ENCODE data around the gene LCLAT1. TPM values are rescaled to one million over a fixed set of nuclear protein-coding genes. Genes with fewer than 3 reads are reported as not detected.

LCLAT1 gene
- total and polyA plus RNA-seq, 2 of the 4 experiments (the other 2 are of a cell fraction) = 7.5 to 11.5 TPM

GRCh38 chr2:30653847-30654246, 206.8 kb downstream of the LCLAT1 start:
- no TSS peak for BruUV-seq (replicated peaks)
- H4K5ac ChIP-seq (ENCODE audit: low read depth, low read length) = no peak overlapping the region; the same call in 1 of the 2 replicates
- ChIA-PET POLR2A (ENCODE audit: unreplicated experiment) (no interaction called here), CTCF (interaction anchor here (0.6 to 1.3 kb wide), 4 partner anchors 13 to 436 kb away, joined by 3 to 6 read pairs (median 4); no protein-coding TSS in a partner anchor)
- H2BK120ac ChIP-seq (ENCODE audit: low read depth, low read length) = peak overlapping the region; percentile 55
- H4K8ac ChIP-seq (ENCODE audit: low read depth in 2 of 2, low read length in 2 of 2) = peak overlapping the region in 1 of 2 experiments; percentile 19; a peak in 1 of 4 replicates
- peak overlapping the region; percentile 61; the same call in 1 of the 2 replicates for H2BK20ac ChIP-seq (ENCODE audit: low read depth, low read length)
- peak overlapping the region; percentile 62; the same call in 1 of the 3 replicates for H2BK15ac ChIP-seq (ENCODE audit: low read depth, low read length)
- no peak overlapping the region for H2AK5ac ChIP-seq (ENCODE audit: low read depth, low read length)
- H4K20me1 ChIP-seq (ENCODE audit: insufficient read depth, low read length) = no peaks in the 10 kb centered on the region
- no peak overlapping the region for H3K4me3 ChIP-seq (ENCODE audit: insufficient read depth, low read depth, low read length)
- H2AK9ac ChIP-seq (replicated peaks; ENCODE audit: low read depth, low read length, poor library complexity) = peak overlapping the region; percentile 30
- H3K14ac ChIP-seq (replicated peaks; ENCODE audit: low read depth, low read length) = peak overlapping the region; percentile 57
- H3K4ac ChIP-seq (ENCODE audit: low read depth, low read length) = peak overlapping the region; percentile 35; the same call in 1 of the 2 replicates
- intact Hi-C loops (cut with micrococcal nuclease) (no loop called here), dilution Hi-C loops (cut with HindIII; ENCODE audit: low sequenced_read_pairs, unreplicated experiment) (no loop called here), in situ Hi-C loops (cut with MboI; ENCODE audit: low sequenced_read_pairs) (no loop called here)
- no peaks in the 10 kb centered on the region for H3K27me3 ChIP-seq (ENCODE audit: control insufficient read depth, insufficient read depth, low read length)
- peaks cover 36% of the 10 kb centered on the region for H3K9me1 ChIP-seq (ENCODE audit: insufficient read depth, low read length)
- H2AFZ ChIP-seq (replicated peaks; ENCODE audit: low read length, poor library complexity) = peak overlapping the region; percentile 9
- peak; percentile 78 for DNase-seq
- TF ChIP-seq RAD21 (IDR thresholded peaks at IDR 0.05; ENCODE audit: low read length) = no peak
- no peak for TF ChIP-seq CHD1 (IDR thresholded peaks at IDR 0.05; ENCODE audit: low read depth, low read length)
- no peak for TF ChIP-seq FOS (IDR thresholded peaks at IDR 0.05; ENCODE audit: low read depth, low read length)
- TF ChIP-seq NFE2L2 (IDR thresholded peaks at IDR 0.05; ENCODE audit: low read depth, low read length) = no peak
- TF ChIP-seq CEBPB (IDR thresholded peaks at IDR 0.05; ENCODE audit: low read depth, low read length) = no peak
- TF ChIP-seq MAZ (IDR thresholded peaks at IDR 0.05; ENCODE audit: borderline replicate concordance, low read depth, low read length) = no peak
- no peak for TF ChIP-seq RFX5 (IDR thresholded peaks at IDR 0.05; ENCODE audit: low read depth, low read length)
- no peak for TF ChIP-seq SMC3 (IDR thresholded peaks at IDR 0.05; ENCODE audit: low read depth, low read length)
- TF ChIP-seq MXI1 (IDR thresholded peaks at IDR 0.05; ENCODE audit: borderline replicate concordance, low read depth, low read length) = no peak
- no peak; the same call in 1 of the 2 replicates for TF ChIP-seq USF2 (IDR thresholded peaks at IDR 0.05; ENCODE audit: low read depth, low read length)
- peak overlapping the region; percentile 46; the same call in 1 of the 2 replicates for H4K91ac ChIP-seq (ENCODE audit: insufficient read depth, low read depth, low read length)
- no peaks in the 10 kb centered on the region for H3K79me1 ChIP-seq (ENCODE audit: low read depth in 1 of 2, low read length in 2 of 2)
- H3K18ac ChIP-seq (ENCODE audit: low read depth, low read length) = peak overlapping the region; percentile 61; the same call in 1 of the 2 replicates
- no peaks in the 10 kb centered on the region for H3K36me3 ChIP-seq (ENCODE audit: control insufficient read depth, insufficient read depth, low read length)
- H3K9ac ChIP-seq (ENCODE audit: low read depth, low read length) = no peak overlapping the region
- no peaks in the 10 kb centered on the region for H3K9me3 ChIP-seq (ENCODE audit: control insufficient read depth, insufficient read depth, low read length)
- H2BK5ac ChIP-seq (ENCODE audit: low read depth, low read length, poor library complexity, severe bottlenecking) = peak overlapping the region; percentile 6
- no peak overlapping the region for H3K56ac ChIP-seq (ENCODE audit: extremely low read depth, insufficient read depth, low read length)
- peak; percentile 41 for ATAC-seq (ENCODE audit: low read depth)
- H3K27ac ChIP-seq (ENCODE audit: insufficient read depth, low read length) = no peak overlapping the region
- H3K4me1 ChIP-seq (ENCODE audit: control insufficient read depth, insufficient read depth, low read length) = peaks cover 37% of the 10 kb centered on the region
- no peak overlapping the region for H3K23ac ChIP-seq (ENCODE audit: low read depth, low read length)
- H3K4me2 ChIP-seq (ENCODE audit: low read depth, low read length) = no peak overlapping the region
- no CpG with 5 or more reads among the region's 2 CpGs for WGBS, 2 experiments (ENCODE audit: extremely low coverage in 2 of 2, insufficient read length in 1 of 2)
